LHCN-M2 (cell line): Measurements from ENCODE around the gene DMD. TPM values are rescaled to one million over a fixed set of nuclear protein-coding genes. Genes with fewer than 3 reads are reported as not detected.

Experiments used
- DNase-seq: peaks from one replicate; pipeline ENCODE4 v3.0.0-alpha.2; 2012; ENCODE audit warnings: low read depth
- total RNA-seq: library from RNA; depleted of rRNA; stranded (reverse); fragments of >200 nt; gene quantifications from 2 replicates; pipeline ENCODE4 v1.2.3, GENCODE V29; 2014

The DMD gene
- total RNA-seq, 1 experiment from 2014 or later, result 7.4 TPM

DNA sequence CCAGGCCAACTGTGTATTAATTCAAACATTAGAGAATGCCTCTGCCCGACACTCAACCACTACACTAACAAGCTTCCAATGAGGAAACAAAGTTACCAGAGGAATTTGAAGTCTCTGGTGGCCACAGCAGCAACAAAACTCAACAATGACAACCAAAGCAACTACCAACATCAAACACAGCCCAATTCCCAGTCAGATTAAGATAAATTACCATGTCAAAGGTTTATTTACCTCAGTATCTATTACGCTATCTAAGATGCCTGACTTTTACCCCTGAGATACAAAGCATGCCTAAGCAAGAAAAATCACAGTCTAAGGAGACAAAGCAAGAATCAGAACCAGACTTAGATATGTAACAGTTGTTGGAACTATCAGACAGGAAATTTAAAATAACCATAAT, 1909.4 kb downstream of the DMD start:
- DNase-seq, result no peak

DNA sequence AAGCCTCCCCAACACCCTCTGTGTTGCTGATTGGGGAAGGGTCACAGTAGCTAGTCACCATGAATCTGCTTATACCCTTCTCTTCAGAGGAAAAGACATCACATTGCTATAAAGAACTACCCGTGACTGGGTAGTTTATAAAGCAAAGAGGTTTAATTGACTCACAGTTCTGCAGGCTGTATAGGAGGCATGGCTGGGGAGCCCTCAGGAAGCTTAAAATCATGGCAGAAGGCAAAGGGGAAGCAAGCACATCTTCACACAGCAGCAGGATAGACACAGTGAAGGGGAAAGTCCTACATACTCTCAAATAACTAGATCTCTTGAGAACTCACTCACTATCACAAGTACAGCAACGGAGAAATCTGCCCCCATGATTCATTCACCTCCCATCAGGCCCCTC, 1910.1 kb downstream of the DMD start:
- no peak for DNase-seq

DNA sequence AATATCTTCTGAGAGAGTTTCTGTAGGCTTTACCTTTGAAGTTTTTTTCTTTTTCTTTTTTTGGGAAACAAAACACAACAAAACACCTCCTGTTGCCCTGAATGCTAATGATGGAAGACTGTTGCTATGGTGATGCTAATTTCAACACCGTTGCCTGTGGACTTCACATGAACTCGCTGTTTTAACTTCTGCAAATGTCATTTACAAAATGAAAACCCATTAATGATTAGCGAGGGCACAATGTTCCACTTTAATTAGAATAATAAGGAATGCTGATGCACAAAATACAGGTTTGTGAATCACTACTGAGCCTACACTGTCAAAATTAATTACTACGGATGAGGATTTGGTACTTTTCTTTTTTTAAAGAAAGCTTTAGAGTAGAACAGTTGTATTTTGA, 1912.4 kb downstream of the DMD start:
- DNase-seq, result no peak

DNA sequence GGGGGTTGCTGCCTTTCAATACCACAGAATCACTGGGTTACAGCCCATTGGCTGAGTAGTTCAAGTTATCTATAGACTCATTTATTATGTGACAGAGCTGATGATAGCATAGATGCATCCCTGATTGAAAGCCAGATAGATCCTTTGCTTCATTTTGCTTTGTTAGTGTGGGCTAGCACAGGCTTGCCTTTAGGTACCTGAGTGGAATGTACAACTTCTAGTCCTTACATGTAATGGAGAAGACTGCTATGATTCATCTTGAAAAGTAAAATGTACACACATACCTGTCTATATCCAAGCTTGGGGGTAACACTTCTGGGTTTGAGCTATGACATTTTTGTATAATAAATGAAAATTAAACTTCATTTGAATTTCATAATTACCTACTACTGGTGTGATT, 1913.5 kb downstream of the DMD start:
- DNase-seq, result no peak

DNA sequence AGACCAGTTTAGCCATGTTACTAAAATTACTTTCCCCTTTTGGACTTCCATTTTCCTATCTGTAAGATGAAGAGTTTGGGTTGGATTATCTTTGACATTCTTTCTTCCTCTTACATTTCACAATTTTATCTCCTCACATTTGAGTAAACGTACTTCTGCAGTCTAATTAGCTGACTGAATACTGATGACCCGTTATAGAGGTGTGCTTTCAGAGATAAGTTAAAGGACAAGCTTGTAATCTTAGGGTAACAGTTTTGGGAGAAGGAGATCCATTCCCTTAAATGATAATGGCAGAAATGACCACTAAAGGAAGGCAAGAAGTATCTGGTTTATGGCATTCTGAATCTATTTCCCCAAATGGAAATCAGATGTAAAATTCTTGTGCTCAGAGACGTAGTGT, 1916.9 kb downstream of the DMD start:
- no peak for DNase-seq

DNA sequence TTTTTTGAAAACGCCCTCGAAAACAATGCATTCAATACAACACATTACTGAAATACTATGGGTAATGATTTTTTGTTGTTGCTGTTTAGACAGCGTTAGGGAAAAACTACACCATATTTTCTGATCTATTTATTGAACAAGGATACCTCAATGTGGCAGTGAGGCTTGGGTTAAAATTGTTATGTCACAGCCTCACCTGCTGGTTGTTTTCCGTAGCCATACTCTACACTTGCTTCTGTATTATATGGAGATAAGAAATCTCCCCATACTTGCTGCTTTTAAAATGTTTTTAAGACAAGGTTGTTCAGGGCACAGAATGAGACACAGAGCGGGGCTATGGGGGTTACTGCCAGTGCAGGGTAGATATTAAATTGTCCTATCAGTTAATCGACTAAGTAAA, 1917.9 kb downstream of the DMD start:
- DNase-seq, result no peak

DNA sequence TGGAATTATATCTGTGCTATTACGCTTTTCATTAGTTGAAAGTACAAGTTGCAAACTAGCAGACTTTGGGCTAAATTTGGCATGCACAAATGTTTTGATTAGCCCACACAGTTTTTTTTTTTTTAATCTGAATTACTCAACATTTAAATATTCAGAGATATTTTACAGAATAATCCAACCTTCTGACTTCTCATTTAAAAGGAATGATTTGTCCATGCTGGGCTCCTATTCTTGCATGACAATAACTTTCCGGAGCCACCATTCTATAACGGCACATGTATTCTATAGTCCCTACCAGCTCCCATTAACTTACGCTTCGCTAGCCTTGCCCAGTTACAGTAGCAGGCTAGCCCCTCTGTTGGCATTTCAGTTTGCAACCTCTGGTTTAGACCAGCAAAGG, 1920.2 kb downstream of the DMD start:
- no peak for DNase-seq

DNA sequence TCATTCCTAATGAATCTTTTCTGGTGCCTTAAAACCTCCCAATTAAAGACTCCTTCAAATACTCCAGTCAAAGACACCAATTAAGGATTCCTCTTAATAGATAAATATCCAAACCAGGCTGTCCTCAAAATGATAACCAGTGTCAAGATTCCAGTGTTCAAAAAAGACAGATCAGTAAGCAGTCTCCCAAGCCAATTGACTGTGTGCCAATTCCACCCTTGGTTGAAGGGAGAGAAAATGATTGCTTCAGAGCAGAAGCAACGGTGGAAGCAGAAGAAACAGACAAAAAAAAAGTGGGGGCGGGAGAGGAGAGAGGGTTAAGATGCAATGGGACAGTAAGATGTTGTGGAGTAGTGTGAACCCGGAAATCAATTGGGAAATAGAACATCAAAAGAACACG, 1923.5 kb downstream of the DMD start:
- no peak for DNase-seq

DNA sequence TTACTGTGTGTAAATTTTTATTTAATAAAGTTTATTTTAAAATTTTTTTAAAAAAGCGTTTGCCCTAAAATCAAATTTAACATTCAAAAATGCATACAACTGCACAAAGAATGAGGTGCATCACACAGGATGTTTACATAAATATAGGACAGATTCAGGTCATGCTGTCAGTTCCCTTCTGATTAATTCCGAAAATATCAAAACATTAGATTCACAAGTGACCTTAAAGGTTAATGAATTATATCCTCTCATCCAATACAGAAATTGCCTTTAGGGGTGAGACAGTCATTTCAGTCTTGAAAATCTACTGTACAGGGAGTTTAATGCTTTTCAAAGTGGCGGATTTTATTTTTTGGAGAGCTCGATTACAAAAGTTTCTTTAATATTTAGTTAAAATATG, 1930.8 kb downstream of the DMD start:
- no peak for DNase-seq

DNA sequence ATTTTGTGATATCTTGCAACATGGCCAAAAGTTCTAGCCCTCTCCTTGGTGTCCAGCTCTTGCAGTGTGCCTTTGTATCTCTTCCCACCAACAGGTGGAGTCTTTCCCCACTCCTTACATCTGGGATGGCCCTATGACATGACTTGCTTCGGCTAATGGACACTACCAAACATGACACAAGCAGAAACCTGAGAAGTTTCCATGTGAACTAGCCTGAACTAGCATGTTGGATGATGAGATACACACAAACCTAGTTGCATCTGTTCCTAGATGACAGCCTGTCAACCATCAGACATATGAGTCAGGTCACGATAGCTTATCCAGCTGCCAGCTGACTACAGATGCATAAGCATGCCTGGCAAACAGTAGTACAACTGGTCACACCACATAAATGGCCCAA, 1932.0 kb downstream of the DMD start:
- DNase-seq, result peak; percentile 93

DNA sequence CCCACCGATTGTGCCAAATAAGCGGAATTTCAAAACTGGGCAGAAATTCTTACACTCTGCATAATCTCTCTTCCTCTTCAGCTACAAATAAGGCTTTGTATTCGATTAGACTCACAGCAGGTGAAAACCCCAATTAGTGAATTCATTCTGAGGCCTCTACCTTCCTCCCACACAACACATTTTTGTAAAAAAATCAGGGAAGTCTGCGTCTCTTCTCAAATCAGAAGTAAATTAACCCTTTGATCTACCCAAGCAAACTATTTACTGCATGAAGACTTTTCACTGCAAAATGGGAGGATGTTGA, 1938.9 kb downstream of the DMD start:
- DNase-seq, result no peak

DNA sequence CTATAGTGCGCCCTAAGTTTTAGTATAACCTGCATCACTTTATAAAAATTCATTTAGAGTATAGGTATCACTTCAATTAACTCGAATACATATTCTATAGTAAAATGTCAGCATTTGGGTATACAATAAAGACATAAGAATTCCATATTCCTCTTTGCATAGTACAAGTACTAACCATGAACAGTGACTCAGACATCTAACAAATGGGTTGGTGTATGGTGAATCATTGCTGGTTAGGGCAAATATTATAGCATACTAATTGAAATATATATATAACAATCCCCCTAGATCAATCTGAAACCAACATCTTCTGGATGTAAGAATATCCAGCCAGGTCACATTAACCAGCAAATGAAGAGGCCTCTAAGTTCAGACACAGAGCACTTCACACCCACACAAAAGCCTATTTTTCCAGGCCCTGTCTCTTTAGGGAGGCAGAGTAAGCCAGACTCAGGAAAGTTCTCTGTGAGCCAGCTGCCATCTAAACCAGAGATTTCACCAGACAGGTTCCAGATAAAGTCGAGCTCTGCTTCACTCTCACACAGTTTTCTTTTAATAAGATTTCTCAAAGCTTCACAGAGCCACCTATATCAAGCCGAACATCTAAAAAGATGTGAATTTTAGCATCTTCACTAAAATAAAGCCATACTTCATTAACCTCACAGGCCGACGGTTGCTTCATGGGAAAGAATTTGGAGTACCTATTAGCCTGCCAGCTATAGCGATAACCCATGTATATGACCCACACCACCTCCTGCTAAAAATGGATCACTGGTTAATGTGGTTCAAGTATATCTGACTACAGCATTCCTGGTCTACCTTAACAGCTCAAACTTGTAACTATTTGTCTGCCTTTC, 1939.5 kb downstream of the DMD start:
- no peak for DNase-seq

DNA sequence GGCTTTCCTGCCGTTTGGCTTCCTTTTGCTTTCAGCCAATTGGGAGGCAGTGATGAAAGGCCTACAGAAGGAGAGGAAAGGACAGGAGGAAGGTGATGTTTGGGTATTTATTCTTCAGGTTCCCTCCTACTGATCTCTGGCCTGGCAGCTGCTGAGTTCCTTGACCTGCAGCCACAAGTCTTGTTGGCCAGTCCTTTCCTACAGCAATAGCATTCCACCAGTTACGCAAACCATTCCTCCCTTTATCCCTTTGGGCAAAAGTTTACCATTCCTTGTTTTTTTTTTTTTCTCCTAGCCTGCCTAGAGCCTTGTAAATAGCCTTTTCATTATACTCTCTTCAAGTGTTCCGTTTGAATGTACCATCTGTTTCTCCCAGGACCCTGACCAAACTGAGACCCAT, 1941.4 kb downstream of the DMD start:
- no peak for DNase-seq

DNA sequence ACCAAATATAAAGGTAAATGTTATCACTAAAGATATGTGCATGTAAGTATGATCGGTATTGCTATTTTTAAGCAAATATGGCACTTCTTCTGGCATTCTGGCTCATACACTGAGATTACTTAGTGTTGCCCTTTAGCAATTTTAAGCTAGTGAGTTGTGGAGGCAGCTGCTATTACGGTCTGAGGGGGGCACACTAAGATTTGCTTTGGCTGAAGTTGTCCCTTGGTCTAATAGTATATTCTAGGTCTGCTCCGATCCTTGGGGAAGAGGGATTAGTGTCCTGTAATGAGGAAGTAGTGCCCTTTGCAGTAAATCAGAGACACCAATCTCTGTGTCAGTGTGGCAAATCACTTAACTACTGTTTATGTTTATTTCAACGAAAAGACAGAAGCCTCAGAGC, 1943.0 kb downstream of the DMD start:
- peak; percentile 9 for DNase-seq

DNA sequence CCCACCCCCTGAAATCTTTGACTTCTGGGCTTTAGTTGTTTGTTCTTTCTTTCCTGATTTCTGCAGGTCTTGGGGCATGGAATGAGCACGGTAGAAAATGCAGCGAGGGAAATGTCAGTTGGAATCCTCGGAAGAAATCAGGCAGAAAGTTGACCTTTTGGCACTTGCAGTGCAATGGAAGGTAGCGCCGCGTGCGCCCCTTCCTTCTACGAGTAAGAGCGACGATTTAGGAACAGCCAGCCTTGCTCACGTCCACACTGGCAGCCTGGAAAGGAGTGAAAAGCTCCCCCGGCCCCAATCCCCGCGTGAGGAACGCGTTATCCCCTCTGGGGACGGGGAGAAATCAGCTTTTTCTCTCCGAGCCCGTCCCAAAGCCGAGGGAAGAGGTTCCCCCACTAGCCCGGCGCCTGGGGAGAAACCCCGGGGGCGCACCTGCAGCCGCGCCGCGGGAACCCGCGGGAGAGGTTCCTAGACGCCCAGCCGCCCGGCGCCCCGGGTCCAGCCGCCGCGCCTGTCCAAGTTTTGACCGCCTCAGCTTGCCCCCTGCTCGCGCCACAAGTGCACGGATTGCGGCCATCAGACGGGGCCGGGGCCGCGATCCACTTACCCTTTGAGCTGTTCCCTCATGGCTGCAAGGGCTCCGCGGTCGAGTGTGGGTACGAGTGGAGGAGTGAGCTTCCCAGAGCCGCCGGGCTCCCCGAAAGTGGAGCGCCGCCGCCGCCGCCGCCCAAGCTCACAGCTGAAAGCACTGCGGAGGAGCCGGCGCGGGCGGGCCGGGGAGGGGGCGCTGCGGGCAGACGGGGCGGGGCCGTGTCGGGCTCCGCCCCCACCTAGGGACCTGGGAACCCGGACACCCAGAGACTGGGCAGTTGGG, 1944.9 kb downstream of the DMD start:
- DNase-seq, result peak; percentile 7

DNA sequence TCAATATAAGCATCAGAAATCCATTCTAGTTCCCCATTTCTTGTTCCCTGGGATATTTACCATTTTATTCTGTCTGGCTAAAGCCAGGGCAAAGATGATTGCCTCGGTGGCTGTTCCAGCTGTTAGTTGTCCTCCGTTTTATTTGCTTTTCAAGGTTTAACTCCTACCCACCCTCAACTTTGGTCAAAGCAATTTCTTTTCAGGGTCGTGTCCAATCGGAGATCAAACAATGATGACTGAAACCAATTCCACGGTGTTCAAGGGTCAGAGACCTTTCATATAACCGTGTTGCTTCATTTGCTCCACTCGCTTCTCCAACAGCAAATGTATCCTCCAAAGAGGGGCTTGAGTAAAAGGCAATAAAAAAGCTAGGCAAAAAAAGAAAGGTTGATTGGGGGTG, 1946.0 kb downstream of the DMD start:
- DNase-seq, result no peak

DNA sequence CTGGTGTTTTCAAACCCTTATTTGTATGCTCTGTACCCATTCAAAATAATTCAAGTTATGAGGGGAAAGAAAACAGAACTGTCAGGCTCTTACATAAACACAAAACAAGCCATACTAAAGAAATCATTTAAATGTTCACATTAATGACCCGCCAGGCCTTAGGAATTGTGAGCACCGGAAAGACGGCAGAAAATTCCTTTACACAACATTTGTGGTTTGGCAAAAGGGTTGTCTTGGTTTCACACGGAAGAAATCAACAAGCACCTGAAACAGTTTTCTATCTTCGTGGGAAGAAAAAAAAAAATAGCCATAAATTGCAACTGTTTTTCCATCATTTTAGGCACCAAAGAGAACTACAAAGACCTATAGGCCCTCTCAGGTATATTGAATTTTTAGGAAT, 1951.0 kb downstream of the DMD start:
- DNase-seq, result no peak

DNA sequence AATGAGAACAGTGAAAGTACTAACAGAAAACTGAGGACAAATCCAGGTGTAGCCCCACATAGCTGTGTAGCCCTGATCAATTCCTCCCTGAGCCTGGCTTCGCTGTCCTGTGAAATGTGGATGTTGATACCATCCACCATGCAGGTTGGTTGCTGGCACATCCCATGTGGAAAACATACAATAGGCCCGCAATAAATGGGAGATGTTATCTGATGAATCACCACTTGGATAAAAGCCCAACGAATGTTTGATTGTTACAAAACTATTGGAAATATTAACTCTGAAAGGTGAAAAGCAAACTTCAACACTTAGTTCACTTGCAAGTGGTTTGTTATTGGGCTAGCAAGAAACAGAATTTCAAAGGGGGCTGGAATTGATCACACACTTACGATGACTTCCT, 1953.2 kb downstream of the DMD start:
- DNase-seq, result no peak

DNA sequence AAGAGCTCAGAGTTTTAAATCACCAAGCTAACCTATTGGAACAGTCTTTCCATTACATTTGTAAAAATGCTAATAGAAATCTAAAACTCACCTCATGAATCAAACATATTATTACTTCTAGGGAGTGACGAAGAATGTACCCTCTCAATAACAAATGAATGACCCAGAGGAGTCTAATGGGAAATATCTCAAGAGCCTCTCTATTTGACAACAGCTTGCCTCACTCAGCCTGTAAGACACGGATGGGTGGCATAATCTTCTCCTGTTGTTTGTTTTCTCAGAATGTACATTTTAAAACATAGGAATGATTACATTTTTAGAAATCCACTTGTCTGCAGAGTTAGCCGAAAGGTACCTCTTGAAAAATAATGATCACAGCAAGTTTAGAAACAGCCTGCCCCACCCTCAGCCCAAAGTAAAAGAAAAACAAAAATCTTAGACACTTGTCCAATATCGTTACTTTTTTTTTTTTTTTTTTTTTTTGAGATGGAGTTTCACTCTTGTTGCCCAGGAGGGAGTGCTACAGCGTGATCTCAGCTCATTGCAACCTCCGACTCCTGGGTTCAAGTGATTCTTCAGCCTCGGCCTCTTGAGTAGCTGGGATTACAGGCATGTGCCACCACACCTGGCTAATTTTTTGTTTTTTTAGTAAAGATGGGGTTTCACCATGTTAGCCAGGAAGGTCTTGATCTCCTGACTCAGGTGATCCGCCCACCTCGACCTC, 1955.9 kb downstream of the DMD start:
- DNase-seq, result no peak

DNA sequence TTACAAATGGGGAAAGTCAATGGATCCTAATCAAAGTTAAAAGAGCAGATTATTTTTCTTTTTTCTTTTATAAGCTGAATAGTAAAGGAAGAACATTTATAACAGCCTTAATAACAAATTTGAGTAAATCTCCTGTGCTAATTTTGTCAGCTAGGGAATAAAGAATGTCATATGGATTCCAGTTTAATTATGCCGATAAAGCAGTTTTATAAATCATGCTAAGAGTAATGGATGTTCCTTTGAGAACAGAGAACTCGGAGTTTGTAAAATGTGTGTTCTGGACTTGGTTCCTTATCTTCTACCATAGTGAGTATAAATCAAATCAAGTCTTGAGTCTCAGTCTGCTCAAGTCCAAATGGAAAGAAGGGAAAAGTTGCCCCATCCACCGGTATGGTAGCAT, 1959.2 kb downstream of the DMD start:
- DNase-seq, result no peak

DNA sequence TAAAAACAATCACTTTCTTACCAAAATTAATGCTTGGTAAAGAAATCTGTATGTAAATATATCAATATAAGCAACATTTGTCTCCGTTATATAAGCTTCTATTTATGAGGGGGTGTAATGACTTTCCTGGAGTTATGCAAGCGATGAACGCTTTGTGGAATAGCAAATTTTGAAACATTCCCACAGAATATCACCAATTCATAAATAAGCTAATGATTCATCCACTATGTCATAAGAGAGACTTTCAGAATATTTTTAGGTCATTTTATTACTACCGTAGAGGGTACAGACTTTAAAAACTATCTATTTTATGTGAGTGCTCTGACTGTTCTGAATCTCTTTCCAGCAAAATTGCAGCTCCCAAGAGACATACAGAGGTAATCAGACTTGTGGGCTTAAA, 1960.0 kb downstream of the DMD start:
- DNase-seq, result no peak

DNA sequence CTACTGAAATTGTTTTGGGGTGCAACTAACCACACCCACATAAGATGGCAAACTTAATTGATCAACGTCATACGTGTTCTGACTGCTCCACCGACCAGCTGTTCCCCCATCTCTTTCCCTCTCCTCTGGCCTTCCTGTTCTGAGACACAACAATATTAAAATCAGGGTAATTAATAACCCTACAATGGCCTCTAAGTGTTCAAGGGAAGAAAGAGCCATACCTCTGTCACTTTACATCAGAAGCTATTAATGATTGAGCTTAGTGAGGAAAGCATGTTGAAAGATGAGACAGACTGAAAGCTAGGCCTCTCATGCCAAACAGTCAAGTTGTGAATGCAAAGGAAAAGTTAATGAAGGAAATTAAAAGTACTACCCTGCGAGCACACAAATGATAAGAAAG, 1965.6 kb downstream of the DMD start:
- no peak for DNase-seq

DNA sequence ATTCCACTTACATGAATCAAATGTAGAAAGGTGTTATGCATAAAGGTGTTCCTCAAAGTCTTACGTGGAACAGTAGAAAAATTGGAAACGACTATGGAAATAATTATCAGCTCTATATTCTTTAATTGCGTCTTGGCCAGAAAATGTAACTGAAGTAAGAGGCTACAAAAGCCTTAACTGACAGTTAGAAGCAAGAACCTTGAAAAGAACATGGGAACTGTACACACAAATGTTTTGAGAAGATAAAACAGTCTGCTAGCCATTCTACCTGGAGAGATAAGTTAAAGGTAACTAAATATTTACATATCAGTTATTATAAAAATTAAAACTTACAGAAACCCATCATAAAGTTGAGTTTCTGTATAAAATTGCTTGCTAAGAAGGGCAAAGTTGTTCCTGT, 1967.5 kb downstream of the DMD start:
- no peak for DNase-seq
